NCI-H1694 treated with DMSO at 0.1 percent for 48 hours (cell line): ENCODE data around the gene HEXIM2.
A peak's percentile ranks its signal among the peaks of the same experiment; 100 is the strongest.

ENCODE experiments used
- DNase-seq: peaks from one replicate; lab custom pipeline; 2025; lab: John Stamatoyannopoulos, UW

HEXIM2 gene

GRCh38 chr17:45144199-45145034, 17.3 kb upstream of the HEXIM2 start:
- DNase-seq = no peak

- DNase-seq = no peak
These were observed 16.7 kb upstream of the HEXIM2 start for GRCh38 chr17:45145035-45145389.

GRCh38 chr17:45146166-45146565, 15.5 kb upstream of the HEXIM2 start:
- no peak for DNase-seq

GRCh38 chr17:45146592-45146889, 15.1 kb upstream of the HEXIM2 start:
- DNase-seq = no peak

- peak; percentile 89 for DNase-seq
These were observed 14.6 kb upstream of the HEXIM2 start for GRCh38 chr17:45146890-45147580.

GRCh38 chr17:45147581-45148182, 14.0 kb upstream of the HEXIM2 start:
- peak; percentile 92 for DNase-seq

- peak; percentile 99 for DNase-seq
These were observed 13.3 kb upstream of the HEXIM2 start, which contains the start of gene HEXIM1 for GRCh38 chr17:45148183-45149036. Gene HEXIM1 (plus strand): TSS chr17:45148475. CDS start chr17:45149191, 716 bp downstream.

- peak; percentile 79 for DNase-seq
These were observed 12.5 kb upstream of the HEXIM2 start for GRCh38 chr17:45149037-45149668.

GRCh38 chr17:45149669-45150664, 11.7 kb upstream of the HEXIM2 start:
- DNase-seq = peak; percentile 26

GRCh38 chr17:45150911-45151809, 10.5 kb upstream of the HEXIM2 start:
- DNase-seq = no peak

GRCh38 chr17:45155029-45155428, 6.6 kb upstream of the HEXIM2 start:
- DNase-seq = no peak

GRCh38 chr17:45155483-45155882, 6.2 kb upstream of the HEXIM2 start:
- DNase-seq = no peak

GRCh38 chr17:45156242-45156641, 5.4 kb upstream of the HEXIM2 start:
- no peak for DNase-seq

GRCh38 chr17:45160447-45161287, 1.0 kb upstream of the HEXIM2 start:
- no peak for DNase-seq

- no peak for DNase-seq
These were observed 481 bp downstream of the HEXIM2 start for GRCh38 chr17:45162025-45162687.

- DNase-seq = no peak
These were observed 3.1 kb downstream of the HEXIM2 start for GRCh38 chr17:45164734-45165269.

- no peak for DNase-seq
These were observed 7.5 kb downstream of the HEXIM2 start for GRCh38 chr17:45168991-45169752.
